OCI-LY3 (cell line): ENCODE data around the gene MYL2.

Experiments
- H2AFZ ChIP-seq: fragments of 200-600, 300-600 bp; shearing (Covaris generic); 2 replicates; pipeline ENCODE4 v1.6.0; 2014; ENCODE audit warnings: antibody characterized with exemption, low read depth, low read length
- H3K27ac ChIP-seq: fragments of 200-600, 300-600 bp; sonication (generic); 2 replicates; pipeline ENCODE4 v1.5.1; 2014; ENCODE audit warnings: mild to moderate bottlenecking, low read length, moderate library complexity, mixed read lengths
- H3K27me3 ChIP-seq: fragments of 200-600, 300-600 bp; sonication (generic); 2 replicates; pipeline ENCODE4 v1.6.1; 2014; ENCODE audit warnings: low read depth, low read length, mixed read lengths
- H3K36me3 ChIP-seq: fragments of 200-600, 300-600 bp; sonication (generic); replicated peaks from 2 replicates; pipeline ENCODE3; 2014; ENCODE audit warnings: low read depth, low read length, mixed read lengths
- H3K4me1 ChIP-seq: fragments of 300-600, 200-600 bp; sonication (generic); 2 replicates; pipeline ENCODE4 v1.6.1; 2014; ENCODE audit warnings: low read length, mixed read lengths
- H3K4me2 ChIP-seq: fragments of 200-600, 300-600 bp; sonication (generic); 2 replicates; pipeline ENCODE4 v1.6.1; 2014; ENCODE audit warnings: low read length, mixed read lengths
- H3K4me3 ChIP-seq: fragments of 300-600, 200-600 bp; sonication (generic); 2 replicates; pipeline ENCODE4 v1.5.1; 2014; ENCODE audit warnings: antibody characterized with exemption, mild to moderate bottlenecking, low read length, moderate library complexity
- H3K79me2 ChIP-seq: fragments of 300-600, 200-600 bp; shearing (Covaris generic); 2 replicates; pipeline ENCODE4 v1.6.1; 2014; ENCODE audit warnings: mild to moderate bottlenecking, low read length, mixed read lengths
- H3K9ac ChIP-seq: fragments of 300-600, 200-600 bp; shearing (Covaris generic); 2 replicates; pipeline ENCODE4 v1.6.0; 2014; ENCODE audit warnings: mild to moderate bottlenecking, low read length, moderate library complexity
- H3K9me3 ChIP-seq: fragments of 200-600, 300-600 bp; shearing (Covaris generic); 2 replicates; pipeline ENCODE4 v1.6.1; 2014; ENCODE audit warnings: low read length, mixed read lengths; ENCODE audit not compliant: insufficient read depth
- H4K20me1 ChIP-seq: fragments of 200-600, 300-600 bp; sonication (generic); 2 replicates; pipeline ENCODE4 v1.6.1; 2016; ENCODE audit warnings: low read length, mixed read lengths; ENCODE audit not compliant: insufficient read depth
- EZH2phosphoT487 ChIP-seq: fragments of 200-600 bp; shearing (Covaris generic); IDR thresholded peaks from 2 replicates; pipeline ENCODE4 v1.6.1; 2018; ENCODE audit warnings: antibody characterized with exemption, mixed run types, low read depth
- TF ChIP-seq, protein P1 (sequence below): fragments of 200-600, 300-600 bp; sonication (generic); IDR thresholded peaks from 2 replicates; pipeline ENCODE4 v1.5.1; 2014; ENCODE audit warnings: antibody characterized with exemption, low read length, low read depth

The MYL2 gene

DNA sequence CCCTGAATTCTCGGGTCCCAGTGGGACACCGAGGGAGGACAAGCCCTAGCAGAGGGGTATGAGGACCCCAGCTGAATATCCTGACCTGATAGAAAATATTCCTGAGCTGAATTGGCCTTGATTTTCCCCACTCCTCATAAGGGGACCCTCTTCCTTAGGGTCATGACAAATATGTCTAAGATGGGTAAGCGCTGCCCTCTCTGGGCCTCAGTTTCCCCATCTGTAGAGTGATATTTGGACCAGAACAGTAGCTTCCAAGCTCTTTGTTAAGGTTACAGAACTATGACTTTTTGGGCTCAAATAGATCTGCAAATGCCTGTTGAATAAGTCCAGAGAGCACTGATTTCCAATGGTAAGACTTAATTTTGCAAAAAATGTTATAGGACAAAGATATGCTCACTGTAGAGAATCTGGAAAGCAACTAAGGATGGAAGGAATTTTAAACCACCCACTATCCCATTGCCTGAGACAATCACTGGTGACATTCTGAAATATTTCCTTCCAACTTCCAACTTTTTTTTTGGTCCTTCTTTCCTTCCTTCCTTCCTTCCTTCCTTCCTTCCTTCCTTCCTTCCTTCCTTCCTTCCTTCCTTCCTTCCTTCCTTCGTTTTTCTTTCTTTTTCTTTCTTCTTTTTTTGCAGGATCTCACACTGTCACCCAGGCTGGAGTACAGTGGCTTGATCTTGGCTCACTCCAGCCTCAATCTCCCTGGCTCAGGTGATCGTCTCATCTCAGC is 32.0 kb downstream of the MYL2 start:
- no peaks in the 10 kb centered on the region for H3K4me1 ChIP-seq
- H2AFZ ChIP-seq = no peak overlapping the region
- H3K79me2 ChIP-seq = no peaks in the 10 kb centered on the region
- H3K27ac ChIP-seq = no peak overlapping the region
- no peaks in the 10 kb centered on the region for H4K20me1 ChIP-seq
- H3K9ac ChIP-seq = no peak overlapping the region
- H3K36me3 ChIP-seq = no peaks in the 10 kb centered on the region
- peak overlapping the region; percentile 87 for H3K4me2 ChIP-seq
- no peaks in the 10 kb centered on the region for H3K27me3 ChIP-seq
- no peaks in the 10 kb centered on the region for H3K9me3 ChIP-seq
- no peak for TF ChIP-seq EZH2phosphoT487
- TF ChIP-seq, protein P1, sequence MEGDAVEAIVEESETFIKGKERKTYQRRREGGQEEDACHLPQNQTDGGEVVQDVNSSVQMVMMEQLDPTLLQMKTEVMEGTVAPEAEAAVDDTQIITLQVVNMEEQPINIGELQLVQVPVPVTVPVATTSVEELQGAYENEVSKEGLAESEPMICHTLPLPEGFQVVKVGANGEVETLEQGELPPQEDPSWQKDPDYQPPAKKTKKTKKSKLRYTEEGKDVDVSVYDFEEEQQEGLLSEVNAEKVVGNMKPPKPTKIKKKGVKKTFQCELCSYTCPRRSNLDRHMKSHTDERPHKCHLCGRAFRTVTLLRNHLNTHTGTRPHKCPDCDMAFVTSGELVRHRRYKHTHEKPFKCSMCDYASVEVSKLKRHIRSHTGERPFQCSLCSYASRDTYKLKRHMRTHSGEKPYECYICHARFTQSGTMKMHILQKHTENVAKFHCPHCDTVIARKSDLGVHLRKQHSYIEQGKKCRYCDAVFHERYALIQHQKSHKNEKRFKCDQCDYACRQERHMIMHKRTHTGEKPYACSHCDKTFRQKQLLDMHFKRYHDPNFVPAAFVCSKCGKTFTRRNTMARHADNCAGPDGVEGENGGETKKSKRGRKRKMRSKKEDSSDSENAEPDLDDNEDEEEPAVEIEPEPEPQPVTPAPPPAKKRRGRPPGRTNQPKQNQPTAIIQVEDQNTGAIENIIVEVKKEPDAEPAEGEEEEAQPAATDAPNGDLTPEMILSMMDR = no peak
- no peak overlapping the region; the same call in 1 of the 2 replicates for H3K4me3 ChIP-seq

DNA sequence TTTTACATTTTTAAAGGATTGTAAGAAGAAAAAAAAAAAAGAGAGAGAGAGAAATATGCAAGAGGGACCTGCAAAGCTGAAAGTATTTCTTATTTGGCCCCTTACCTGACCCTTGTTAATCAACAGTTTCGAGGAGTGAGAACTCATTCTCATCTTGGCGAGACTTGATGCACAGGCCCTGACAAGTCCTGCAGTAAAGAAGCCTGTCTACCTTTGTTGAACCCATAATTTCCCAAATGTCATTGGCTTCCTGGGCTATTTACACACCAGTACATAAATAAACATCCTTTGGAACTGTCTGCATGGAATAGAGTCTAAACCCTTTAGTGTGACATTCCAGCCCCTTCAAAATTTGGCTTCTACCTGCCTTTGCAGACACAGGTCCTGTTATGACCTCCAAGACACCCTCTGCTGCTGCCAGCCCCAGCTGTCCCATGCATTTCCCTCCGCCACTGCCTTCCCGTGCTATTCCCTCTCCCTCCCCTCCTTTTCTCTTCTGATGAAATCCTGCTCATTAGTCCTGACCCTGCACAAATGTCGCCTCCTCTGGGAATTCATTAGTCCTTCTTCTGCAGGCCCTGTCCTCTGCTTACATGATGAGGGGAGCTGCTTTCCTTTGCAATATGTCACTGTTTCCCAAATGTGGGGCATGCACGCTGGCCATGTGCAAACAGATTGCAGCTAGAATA is 35.1 kb downstream of the MYL2 start:
- Histone ChIP-seq H3K9ac (no peak overlapping the region), H3K4me2 (no peak overlapping the region), H3K4me1 (no peaks in the 10 kb centered on the region), H3K79me2 (no peaks in the 10 kb centered on the region), H3K27ac (no peak overlapping the region), H3K27me3 (no peaks in the 10 kb centered on the region), H3K36me3 (no peaks in the 10 kb centered on the region), H3K4me3 (no peak overlapping the region), H2AFZ (no peak overlapping the region), H4K20me1 (no peaks in the 10 kb centered on the region), H3K9me3 (no peaks in the 10 kb centered on the region)
- TF ChIP-seq EZH2phosphoT487 = no peak
- TF ChIP-seq, protein P1 = no peak

DNA sequence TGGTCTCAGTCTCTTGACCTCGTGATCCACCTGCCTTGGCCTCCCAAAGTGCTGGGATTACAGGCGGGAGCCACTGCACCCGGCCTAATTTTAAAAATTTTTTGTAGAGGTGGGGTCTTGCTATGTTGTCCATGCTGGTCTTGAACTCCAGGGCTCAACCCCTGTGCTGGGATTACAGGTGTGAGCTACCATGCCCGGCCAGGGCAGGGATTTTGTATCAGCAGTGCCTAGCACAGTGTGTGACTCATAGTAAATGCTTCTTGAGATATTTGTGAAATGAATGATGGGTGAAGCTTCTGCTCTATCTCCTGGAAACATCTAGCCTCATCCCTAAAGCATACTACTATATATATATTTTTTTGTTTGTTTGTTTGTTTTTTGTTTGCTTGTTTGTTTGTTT is 37.1 kb downstream of the MYL2 start:
- Histone ChIP-seq H3K79me2 (no peaks in the 10 kb centered on the region), H3K9me3 (no peaks in the 10 kb centered on the region), H4K20me1 (no peaks in the 10 kb centered on the region), H3K4me2 (no peak overlapping the region), H3K27ac (no peak overlapping the region), H3K9ac (no peak overlapping the region), H3K27me3 (peaks cover 8% of the 10 kb centered on the region), H2AFZ (no peak overlapping the region), H3K4me3 (no peak overlapping the region), H3K4me1 (no peaks in the 10 kb centered on the region), H3K36me3 (no peaks in the 10 kb centered on the region)
- TF ChIP-seq, protein P1 = no peak
- no peak for TF ChIP-seq EZH2phosphoT487

DNA sequence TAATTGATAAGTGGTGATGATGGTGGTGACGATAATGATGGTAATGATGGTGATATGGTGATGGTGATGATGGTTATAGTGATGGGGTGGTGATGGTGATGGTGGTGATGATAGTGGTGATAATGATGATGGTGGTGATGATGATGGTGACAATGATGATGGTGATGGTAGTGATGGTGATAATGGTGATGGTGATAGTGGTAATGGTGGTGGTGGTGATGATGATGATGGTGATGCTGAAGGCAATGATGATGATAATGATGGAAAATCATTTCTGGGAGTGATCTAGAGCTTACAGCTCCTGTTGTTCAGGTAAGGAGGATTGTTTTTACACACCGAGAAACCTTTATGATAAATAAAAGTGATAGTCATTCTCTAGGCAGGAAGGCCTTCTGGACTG is 39.7 kb downstream of the MYL2 start:
- H3K9me3 ChIP-seq = no peaks in the 10 kb centered on the region
- H3K27ac ChIP-seq = no peak overlapping the region
- H3K9ac ChIP-seq = no peak overlapping the region
- TF ChIP-seq, protein P1 = no peak
- no peak for TF ChIP-seq EZH2phosphoT487
- no peak overlapping the region for H3K4me2 ChIP-seq
- no peak overlapping the region for H2AFZ ChIP-seq
- H4K20me1 ChIP-seq = no peaks in the 10 kb centered on the region
- no peaks in the 10 kb centered on the region for H3K79me2 ChIP-seq
- H3K4me3 ChIP-seq = no peak overlapping the region
- H3K27me3 ChIP-seq = peaks cover 8% of the 10 kb centered on the region
- H3K4me1 ChIP-seq = no peaks in the 10 kb centered on the region
- no peaks in the 10 kb centered on the region for H3K36me3 ChIP-seq
